ENCODE results near the gene MYBPH.

GRCh38 chr1:203133970-203134725, 41.5 kb downstream of the MYBPH start:
- no peak for TF ChIP-seq CTCF (IDR thresholded peaks at IDR 0.05; ENCODE audit: low read length)
- no peak for TF ChIP-seq EZH2 (IDR thresholded peaks at IDR 0.05; ENCODE audit: borderline replicate concordance, low read length)

Measured in OCI-LY1 (cell line).